ENCODE measurements around the gene LTBP4.
"Not testable (repeated sequence)": the region's sequence is repeated elsewhere in the genome, so short reads cannot be mapped to it uniquely, and the experiment has no call there.

The LTBP4 gene

DNA sequence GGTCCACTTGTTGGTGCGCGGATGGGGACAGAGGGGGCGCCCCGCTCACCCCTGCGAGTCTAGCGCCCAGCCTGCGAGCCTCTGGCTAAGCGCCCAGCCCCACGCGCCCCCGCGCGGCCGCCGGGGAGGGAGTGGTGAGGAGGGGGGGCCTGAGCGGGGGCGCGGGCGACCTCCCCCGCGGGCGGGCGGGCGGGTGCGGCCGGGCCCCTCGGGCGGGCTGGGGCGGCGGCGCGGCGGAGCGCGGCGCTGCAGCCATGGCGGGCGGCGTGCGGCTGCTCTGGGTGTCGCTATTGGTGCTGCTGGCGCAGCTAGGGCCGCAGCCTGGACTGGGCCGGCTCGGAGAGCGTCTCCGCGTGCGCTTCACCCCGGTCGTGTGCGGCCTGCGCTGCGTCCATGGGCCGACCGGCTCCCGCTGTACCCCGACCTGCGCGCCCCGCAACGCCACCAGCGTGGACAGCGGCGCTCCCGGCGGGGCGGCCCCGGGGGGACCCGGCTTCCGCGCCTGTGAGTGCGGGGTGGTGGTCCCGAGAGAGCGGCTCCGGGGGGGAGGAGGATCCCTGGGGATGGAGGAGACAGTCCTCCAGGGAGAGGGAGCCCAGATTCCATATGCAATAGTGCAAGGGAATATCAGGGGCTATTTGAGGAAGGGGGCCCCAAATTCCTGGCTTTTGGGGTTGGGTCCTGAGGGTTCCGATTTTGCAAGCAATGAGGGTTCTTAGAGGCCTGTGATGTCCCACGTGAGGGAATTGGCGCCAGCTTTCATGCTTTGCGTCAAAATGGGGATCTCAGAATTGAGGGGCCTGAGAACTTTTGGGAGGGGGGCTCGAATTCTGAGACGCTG is at the start of gene LTBP4:
Gene LTBP4, plus strand, starts transcription at position 236 of the 841 bp plus-strand sequence. Its CDS starts 19 bp downstream, at position 255.
- DNase-seq, result peak; percentile 31

DNA sequence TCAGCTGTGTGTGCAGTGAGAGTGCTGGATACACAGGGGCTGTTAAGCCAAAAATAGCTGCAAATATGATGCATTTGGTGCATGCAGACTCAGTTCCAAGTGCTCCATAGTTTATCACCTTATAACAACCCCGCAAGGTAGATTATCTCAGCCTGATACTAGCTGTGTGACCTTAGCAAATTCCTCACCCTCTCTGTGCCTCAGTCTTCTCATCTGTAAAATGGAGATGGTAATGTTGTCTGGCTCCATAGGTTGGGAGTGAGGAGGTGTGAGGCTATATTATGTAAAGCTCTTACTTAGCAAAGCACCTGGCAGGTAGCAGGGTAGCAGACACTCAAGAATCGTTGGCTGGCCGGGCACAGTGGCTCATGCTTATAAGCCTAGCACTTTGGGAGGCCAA is 48.3 kb upstream of the LTBP4 start:
- no peak for DNase-seq

GRCh38 chr19:40553885-40554857 is 47.0 kb upstream of the LTBP4 start:
- DNase-seq, result no peak

DNA sequence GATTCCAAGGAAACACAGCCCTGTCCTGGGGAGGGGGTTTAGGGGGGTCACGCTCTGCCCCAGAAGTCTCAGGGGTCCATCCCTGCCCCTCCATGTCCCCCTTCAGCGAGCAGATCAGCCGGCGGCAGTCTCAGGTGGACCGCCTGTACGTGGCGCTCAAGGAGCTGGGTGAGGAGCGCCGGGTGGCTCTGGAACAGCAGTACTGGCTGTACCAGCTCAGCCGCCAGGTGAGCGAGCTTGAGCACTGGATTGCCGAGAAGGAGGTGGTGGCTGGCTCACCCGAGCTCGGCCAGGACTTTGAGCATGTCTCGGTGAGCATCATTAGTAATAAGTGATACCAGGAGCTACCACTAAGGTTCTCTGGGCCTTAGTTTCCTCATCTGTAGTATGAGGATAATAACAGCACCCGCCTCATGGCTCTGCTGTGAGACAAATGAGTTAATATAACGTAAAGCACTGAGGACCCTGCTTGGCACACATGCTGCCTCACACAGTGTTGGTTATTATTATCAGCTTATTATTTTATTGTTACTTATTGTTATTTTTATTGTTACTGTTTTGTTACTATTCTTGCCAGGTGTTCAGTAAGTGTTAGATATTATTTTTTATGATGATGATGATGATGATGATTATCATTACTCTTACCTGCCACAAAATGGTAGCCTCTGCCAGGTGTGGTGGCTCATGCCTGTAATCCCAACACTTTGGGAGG is 45.0 kb upstream of the LTBP4 start:
- no peak for DNase-seq

DNA sequence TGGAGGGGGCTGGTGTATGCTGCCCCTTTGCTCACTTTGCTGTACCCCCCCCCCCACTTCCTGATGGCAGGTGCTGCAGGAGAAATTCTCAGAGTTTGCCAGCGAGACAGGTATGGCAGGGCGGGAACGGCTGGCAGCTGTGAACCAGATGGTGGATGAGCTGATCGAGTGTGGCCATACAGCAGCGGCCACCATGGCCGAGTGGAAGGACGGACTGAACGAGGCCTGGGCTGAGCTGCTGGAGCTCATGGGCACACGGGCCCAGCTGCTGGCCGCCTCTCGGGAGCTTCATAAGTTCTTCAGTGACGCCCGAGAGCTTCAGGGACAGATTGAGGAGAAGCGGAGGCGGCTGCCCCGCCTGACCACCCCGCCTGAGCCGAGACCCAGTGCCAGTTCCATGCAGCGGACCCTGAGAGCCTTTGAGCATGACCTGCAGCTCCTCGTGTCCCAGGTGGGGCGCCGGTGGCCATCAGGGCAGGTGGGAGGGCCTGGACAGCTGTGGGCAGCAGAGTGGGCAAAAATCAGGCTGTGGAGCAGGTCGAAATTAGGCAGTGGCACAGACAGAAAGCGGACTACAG is 44.1 kb upstream of the LTBP4 start:
- no peak for DNase-seq

DNA sequence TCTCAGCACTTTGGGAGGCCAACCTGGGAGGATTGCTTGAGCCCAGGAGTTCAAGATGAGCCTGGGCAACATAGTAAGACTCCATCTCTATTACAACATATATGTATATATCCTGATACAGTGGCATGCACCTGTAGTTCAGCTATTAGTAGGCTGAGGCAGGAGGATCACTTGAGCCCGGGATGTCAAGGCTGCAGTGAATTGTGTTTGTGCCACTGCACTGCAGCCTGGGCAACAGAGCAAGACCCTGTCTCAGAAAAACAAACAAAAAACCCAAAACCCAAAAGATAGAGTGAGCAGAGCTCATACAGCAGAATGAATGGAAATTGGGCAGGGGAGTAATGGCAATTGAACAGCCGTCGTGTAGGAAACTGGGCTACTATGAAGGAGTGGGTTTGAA is 41.8 kb upstream of the LTBP4 start:
- DNase-seq, result no peak

GRCh38 chr19:40560092-40560507 is 41.1 kb upstream of the LTBP4 start:
- no peak for DNase-seq

DNA sequence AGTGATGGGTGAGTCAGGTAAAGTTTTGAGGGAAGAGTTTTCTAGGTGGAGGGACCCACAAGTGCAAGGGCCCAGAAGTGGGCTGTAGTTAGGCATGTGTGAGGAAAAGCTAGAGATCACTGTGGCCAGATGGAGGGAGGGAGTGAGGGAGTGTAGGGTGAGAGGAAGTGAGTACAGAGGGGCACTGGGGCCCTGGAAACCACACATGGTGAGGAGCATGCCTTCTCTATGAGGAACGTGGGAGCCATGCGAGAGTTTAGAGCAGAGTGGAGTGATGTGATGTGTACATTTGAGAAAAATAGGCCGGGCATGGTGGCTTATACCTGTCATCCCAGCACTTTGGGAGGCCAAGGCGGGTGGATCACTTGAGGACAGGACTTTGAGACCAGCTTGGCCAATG is 39.2 kb upstream of the LTBP4 start:
- DNase-seq, result no peak

- not testable (repeated sequence) for DNase-seq
Measured at GRCh38 chr19:40564535-40564934, 36.6 kb upstream of the LTBP4 start.

GRCh38 chr19:40565355-40565754 is 35.8 kb upstream of the LTBP4 start:
- no peak for DNase-seq

- no peak for DNase-seq
Measured at GRCh38 chr19:40565910-40566495, 35.2 kb upstream of the LTBP4 start.

GRCh38 chr19:40567040-40567749 is 34.0 kb upstream of the LTBP4 start:
- DNase-seq, result no peak

GRCh38 chr19:40567750-40568494 is 33.2 kb upstream of the LTBP4 start:
- no peak for DNase-seq

- DNase-seq, result peak; percentile 99
Measured at GRCh38 chr19:40570313-40571004, 30.7 kb upstream of the LTBP4 start.

DNA sequence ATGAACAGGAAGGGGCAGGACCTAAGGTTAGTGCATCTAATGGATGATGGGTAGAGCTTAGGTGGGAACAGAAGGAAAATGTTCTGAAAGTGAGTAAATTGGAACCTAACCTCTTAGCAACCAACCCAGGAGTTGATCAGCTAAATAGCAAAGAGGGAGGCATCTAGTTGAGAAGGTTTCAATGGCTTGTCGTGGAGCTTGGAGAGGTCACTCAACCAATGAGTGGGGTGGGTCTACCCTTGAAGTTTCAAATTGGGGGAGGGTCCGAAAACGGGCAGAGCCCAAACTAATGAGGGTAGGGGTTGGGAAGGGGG is 30.2 kb upstream of the LTBP4 start:
- no peak for DNase-seq

DNA sequence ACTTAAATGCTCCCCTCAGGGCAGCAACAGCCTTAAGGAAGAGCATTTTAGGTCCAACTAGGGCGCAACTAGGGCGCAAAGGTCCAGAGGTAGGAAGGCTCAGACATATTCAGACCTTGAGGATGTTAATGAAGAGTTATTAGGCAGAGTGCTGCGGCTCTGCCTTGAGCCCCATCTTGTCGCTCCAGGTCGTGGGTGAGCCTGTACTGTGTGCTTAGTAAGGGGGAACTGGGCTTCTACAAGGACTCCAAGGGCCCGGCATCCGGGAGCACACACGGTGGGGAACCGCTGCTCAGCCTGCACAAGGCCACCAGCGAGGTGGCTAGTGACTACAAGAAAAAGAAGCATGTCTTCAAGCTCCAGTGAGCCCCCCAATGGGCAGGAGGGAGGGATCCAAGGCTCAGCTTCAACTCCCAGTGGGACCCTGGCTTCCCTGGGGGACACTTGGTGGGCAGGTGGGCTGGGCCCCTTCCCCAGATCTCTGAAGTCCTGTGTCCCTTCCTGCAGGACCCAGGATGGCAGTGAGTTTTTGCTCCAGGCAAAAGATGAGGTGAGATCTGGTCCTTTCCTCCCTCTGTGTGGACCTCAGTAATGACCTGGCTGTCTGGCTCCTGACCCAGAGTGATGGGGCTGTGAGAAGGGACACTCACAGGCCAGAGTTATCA is 29.2 kb upstream of the LTBP4 start:
- DNase-seq, result no peak

DNA sequence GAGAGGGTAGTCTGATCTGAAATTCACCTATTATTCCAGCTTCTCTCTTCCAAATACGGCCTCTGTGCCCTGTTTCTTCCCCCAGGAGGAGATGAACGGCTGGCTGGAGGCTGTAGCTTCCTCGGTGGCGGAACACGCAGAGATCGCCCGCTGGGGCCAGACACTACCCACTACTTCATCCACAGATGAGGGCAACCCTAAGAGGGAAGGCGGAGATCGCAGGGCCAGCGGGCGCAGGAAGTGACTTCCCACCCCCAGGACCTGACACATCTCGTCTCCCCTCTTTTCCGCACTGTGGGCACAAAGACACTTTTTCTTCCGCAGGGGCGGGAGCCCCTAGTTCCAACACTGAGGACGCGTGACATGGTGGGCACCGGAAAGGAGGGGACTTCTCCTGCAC is 25.8 kb upstream of the LTBP4 start:
- DNase-seq, result no peak

- DNase-seq, result no peak
Measured at GRCh38 chr19:40576151-40576584, 25.0 kb upstream of the LTBP4 start.

GRCh38 chr19:40576585-40577451 is 24.4 kb upstream of the LTBP4 start, which contains the start of gene SHKBP1:
Gene SHKBP1, plus strand, starts transcription at chr19:40576873. Its CDS starts 27 bp downstream, at chr19:40576900.
- peak; percentile 95 for DNase-seq

Measured in activated CD4-positive, alpha-beta T cell treated with anti-CD3 and anti-CD28 coated beads, Interleukin-10, Interleukin-2, amounts not matched to agents 100 ng/mL and 50 ng/mL, durations not matched to agents 16 hours and 8 hours (primary cell).